Measurements from ENCODE around the gene FBXW5. TPM values are rescaled to one million over a fixed set of nuclear protein-coding genes. Genes with fewer than 3 reads are reported as not detected.

The FBXW5 gene
- total RNA-seq = 100 to 1,000 TPM; 294 to 820 (median 446) TPM

GRCh38 chr9:136944519-136945332 is at the start of gene FBXW5, which contains the start of gene C8G:
Gene FBXW5 (minus strand): TSS chr9:136944738. CDS start chr9:136944083, 655 bp downstream.
Gene C8G (plus strand): TSS chr9:136945243. CDS start chr9:136945321, 78 bp downstream.
- peak within 1 kb of the TSS; percentile 90 to 96 (median 92) for H3K27ac ChIP-seq
- intact Hi-C loops (cut with DNase I; ENCODE audit: low total_unique reads) = loop anchor here (5.0 to 10.0 kb wide), 2 partner anchors 80 to 88 kb away; partner anchors contain the start of genes EDF1 and FUT7
- peak; percentile 95 for DNase-seq
- H3K27me3 ChIP-seq = no peaks in the 10 kb centered on the region
- peak within 1 kb of the TSS; percentile 36 to 97 (median 79) for H3K4me3 ChIP-seq
- H3K9me3 ChIP-seq = no peaks in the 10 kb centered on the region
- peaks cover 0 to 26% (median 14%) of the 10 kb centered on the region in 4 donors for H3K36me3 ChIP-seq
- no peak for TF ChIP-seq EP300 (IDR thresholded peaks at IDR 0.05; ENCODE audit: low read depth)
- peak; percentile 43 to 82 (median 80) for TF ChIP-seq POLR2AphosphoS5 (IDR thresholded peaks at IDR 0.05)
- peak; percentile 4 for TF ChIP-seq POLR2A (IDR thresholded peaks at IDR 0.05)
- TF ChIP-seq CTCF (IDR thresholded peaks at IDR 0.05) = peak; percentile 98 to 99 (median 99)
- peaks cover 7 to 37% (median 23%) of the 10 kb centered on the region in 4 donors for H3K4me1 ChIP-seq
- WGBS, 2 donors (ENCODE audit: low coverage in 1 of 2) = 4% methylated on average over 73 of the region's 74 CpGs; no CpG with 5 or more reads in 1 of the 2 donors
- in situ Hi-C loops (cut with MboI; ENCODE audit: low pct_ligation_motif_present in 1 of 4, low pct_unique_long_range_greater_than_20kb in 1 of 4, low sequenced_read_pairs in 3 of 4) = no loop called here

GRCh38 chr9:136992819-136993369 is 48.4 kb upstream of the FBXW5 start:
- Histone ChIP-seq H3K27ac (peak overlapping the region; percentile 93 to 96 (median 94)), H3K4me1 (peaks cover 30 to 57% (median 49%) of the 10 kb centered on the region in 4 donors), H3K36me3 (no peaks in the 10 kb centered on the region), H3K9me3 (no peaks in the 10 kb centered on the region), H3K4me3 (peak overlapping the region; percentile 64 to 79 (median 66)), H3K27me3 (peaks cover 25% of the 10 kb centered on the region)
- in situ Hi-C loops (cut with MboI; ENCODE audit: low pct_ligation_motif_present in 1 of 4, low pct_unique_long_range_greater_than_20kb in 1 of 4, low sequenced_read_pairs in 3 of 4) = no loop called here
- DNase-seq = no peak
- TF ChIP-seq CTCF (IDR thresholded peaks at IDR 0.05) = no peak
- peak; percentile 5 for TF ChIP-seq POLR2A (IDR thresholded peaks at IDR 0.05)
- 30 to 40% methylated on average over 1 to 17 of the region's 18 CpGs for WGBS, 2 donors (ENCODE audit: low coverage in 1 of 2)
- intact Hi-C loops (cut with DNase I; ENCODE audit: low total_unique reads) = no loop called here

- intact Hi-C loops (cut with DNase I; ENCODE audit: low total_unique reads) = no loop called here
- H3K4me1 ChIP-seq = peaks cover 26 to 52% (median 43%) of the 10 kb centered on the region in 4 donors
- H3K36me3 ChIP-seq = no peaks in the 10 kb centered on the region
- peak within 1 kb of the TSS; percentile 93 to 96 (median 94) for H3K27ac ChIP-seq
- no peaks in the 10 kb centered on the region for H3K9me3 ChIP-seq
- peaks cover 28% of the 10 kb centered on the region for H3K27me3 ChIP-seq
- WGBS, 2 donors (ENCODE audit: low coverage in 1 of 2) = 1% methylated on average over 20 of the region's 92 CpGs; no CpG with 5 or more reads in 1 of the 2 donors
- DNase-seq = peak; percentile 96
- H3K4me3 ChIP-seq = peak within 1 kb of the TSS; percentile 64 to 79 (median 66)
- TF ChIP-seq POLR2AphosphoS5 (IDR thresholded peaks at IDR 0.05) (peak in 1 of 3 donors; percentile 66), POLR2A (IDR thresholded peaks at IDR 0.05) (peak; percentile 18), CTCF (IDR thresholded peaks at IDR 0.05) (peak in 1 of 5 experiments; percentile 22), EP300 (IDR thresholded peaks at IDR 0.05; ENCODE audit: low read depth) (no peak)
- in situ Hi-C loops (cut with MboI; ENCODE audit: low pct_ligation_motif_present in 1 of 4, low pct_unique_long_range_greater_than_20kb in 1 of 4, low sequenced_read_pairs in 3 of 4) = no loop called here
Observed at GRCh38 chr9:136991993-136992818, 47.7 kb upstream of the FBXW5 start, which contains the start of gene PAXX. Gene PAXX (plus strand): TSS chr9:136992422. CDS start chr9:136992444, 22 bp downstream.

Measured in transverse colon (tissue), 4 donors.